ENCODE data around the gene FIGNL2.
"Not testable (repeated sequence)": the region's sequence is repeated elsewhere in the genome, so short reads cannot be mapped to it uniquely, and the experiment has no call there.

FIGNL2 gene

GRCh38 chr12:51832354-51833107, 16.0 kb downstream of the FIGNL2 start:
- DNase-seq, result no peak

- not testable (repeated sequence) for DNase-seq
These were observed 16.7 kb downstream of the FIGNL2 start for GRCh38 chr12:51831817-51832216.

GRCh38 chr12:51829641-51830040, 18.9 kb downstream of the FIGNL2 start:
- DNase-seq, result no peak

- no peak for DNase-seq
These were observed 19.5 kb downstream of the FIGNL2 start for GRCh38 chr12:51829011-51829481.

- DNase-seq, result no peak
These were observed 20.3 kb downstream of the FIGNL2 start for GRCh38 chr12:51827925-51828818.

GRCh38 chr12:51826881-51827280, 21.6 kb downstream of the FIGNL2 start:
- DNase-seq, result no peak

- DNase-seq, result no peak
These were observed 23.3 kb downstream of the FIGNL2 start for GRCh38 chr12:51825216-51825615.

GRCh38 chr12:51823875-51824565, 24.5 kb downstream of the FIGNL2 start:
- peak; percentile 76 for DNase-seq

- DNase-seq, result no peak
These were observed 25.6 kb downstream of the FIGNL2 start for GRCh38 chr12:51822956-51823355.

- DNase-seq, result no peak
These were observed 26.3 kb downstream of the FIGNL2 start for GRCh38 chr12:51822261-51822616.

- no peak for DNase-seq
These were observed 26.9 kb downstream of the FIGNL2 start for GRCh38 chr12:51821440-51822260.

GRCh38 chr12:51820526-51821439, 27.7 kb downstream of the FIGNL2 start:
- DNase-seq, result no peak

- DNase-seq, result peak; percentile 56
These were observed 28.6 kb downstream of the FIGNL2 start for GRCh38 chr12:51819736-51820525.

GRCh38 chr12:51818566-51819300, 29.8 kb downstream of the FIGNL2 start:
- DNase-seq, result no peak

- DNase-seq, result no peak
These were observed 30.4 kb downstream of the FIGNL2 start for GRCh38 chr12:51818086-51818485.

- DNase-seq, result no peak
These were observed 31.2 kb downstream of the FIGNL2 start for GRCh38 chr12:51817027-51817953.

GRCh38 chr12:51815571-51815970, 32.9 kb downstream of the FIGNL2 start:
- DNase-seq, result no peak

GRCh38 chr12:51814311-51815088, 34.0 kb downstream of the FIGNL2 start:
- DNase-seq, result no peak

All from NCI-H2029 treated with DMSO at 0.1 percent for 48 hours (cell line).